H9 (cell line): ENCODE data around the gene NUP210L. TPM values are rescaled to one million over a fixed set of nuclear protein-coding genes. Genes with fewer than 3 reads are reported as not detected.

ENCODE experiments used
- DNase-seq: peaks from one replicate; pipeline ENCODE4 v3.0.0-alpha.2; 2017
- H2AFZ ChIP-seq: one replicate; pipeline ENCODE4 v1.6.1; 2013; ENCODE audit warnings: mild to moderate bottlenecking, low read length, control low read depth, moderate library complexity
- H2AK5ac ChIP-seq: 2 replicates; pipeline ENCODE4 v1.6.1; 2013; ENCODE audit warnings: low read length, control low read depth, mixed read lengths; ENCODE audit not compliant: insufficient read length
- H2BK120ac ChIP-seq: one replicate; pipeline ENCODE4 v1.6.1; 2013; ENCODE audit warnings: low read depth, mild to moderate bottlenecking, low read length, control low read depth, inconsistent platforms; ENCODE audit not compliant: poor library complexity, severe bottlenecking
- H2BK12ac ChIP-seq: 2 replicates; pipeline ENCODE4 v1.6.1; 2013; ENCODE audit warnings: low read length, control low read depth, mixed read lengths, low read depth; ENCODE audit not compliant: insufficient read length
- H2BK15ac ChIP-seq: 2 replicates; pipeline ENCODE4 v1.6.1; 2013; ENCODE audit warnings: low read depth, low read length, control low read depth
- H2BK20ac ChIP-seq: one replicate; pipeline ENCODE4 v1.6.1; 2013; ENCODE audit warnings: low read depth, mild to moderate bottlenecking, low read length, control low read depth, inconsistent platforms; ENCODE audit not compliant: poor library complexity, severe bottlenecking
- H2BK5ac ChIP-seq: 2 replicates; pipeline ENCODE4 v1.6.1; 2013; ENCODE audit warnings: low read length, control low read depth, mixed read lengths; ENCODE audit not compliant: insufficient read length
- H3K14ac ChIP-seq: 2 replicates; pipeline ENCODE4 v1.6.1; 2013; ENCODE audit warnings: low read length, control low read depth; ENCODE audit not compliant: insufficient read depth
- H3K18ac ChIP-seq: 2 replicates; pipeline ENCODE4 v1.6.1; 2013; ENCODE audit warnings: low read depth, mild to moderate bottlenecking, mixed read lengths, low read length, control low read depth; ENCODE audit not compliant: insufficient read length
- H3K23ac ChIP-seq: 2 replicates; pipeline ENCODE4 v1.6.1; 2013; ENCODE audit warnings: low read length, control low read depth, mixed read lengths, low read depth; ENCODE audit not compliant: insufficient read length
- H3K23me2 ChIP-seq: 2 replicates; pipeline ENCODE4 v1.6.1; 2013; ENCODE audit warnings: low read depth, mild to moderate bottlenecking, mixed read lengths, low read length, control low read depth; ENCODE audit not compliant: insufficient read length, poor library complexity, severe bottlenecking
- H3K27ac ChIP-seq: 2 replicates; pipeline ENCODE4 v1.5.1; 2013; ENCODE audit warnings: low read length, control low read depth, mixed read lengths, low read depth; ENCODE audit not compliant: insufficient read length
- H3K27me3 ChIP-seq: 2 replicates; pipeline ENCODE4 v1.6.1; 2013; ENCODE audit warnings: low read length, control low read depth, inconsistent platforms; ENCODE audit not compliant: insufficient read depth
- H3K4ac ChIP-seq: 2 replicates; pipeline ENCODE4 v1.6.1; 2013; ENCODE audit warnings: low read depth, mild to moderate bottlenecking, control low read depth, inconsistent platforms, low read length, moderate library complexity
- H3K4me1 ChIP-seq: 2 replicates; pipeline ENCODE4 v1.6.1; 2013; ENCODE audit warnings: low read length, control low read depth, inconsistent platforms; ENCODE audit not compliant: insufficient read depth
- H3K4me2 ChIP-seq: 2 replicates; pipeline ENCODE4 v1.6.1; 2013; ENCODE audit warnings: low read length, control low read depth, mixed read lengths; ENCODE audit not compliant: insufficient read length, insufficient read depth
- H3K56ac ChIP-seq: 2 replicates; pipeline ENCODE4 v1.6.1; 2013; ENCODE audit warnings: low read depth, mild to moderate bottlenecking, mixed read lengths, low read length, control low read depth; ENCODE audit not compliant: insufficient read length
- H3K79me1 ChIP-seq: 2 replicates; pipeline ENCODE4 v1.6.1; 2013; ENCODE audit warnings: low read depth, mild to moderate bottlenecking, moderate library complexity, low read length, control low read depth, inconsistent platforms; ENCODE audit not compliant: insufficient read depth, poor library complexity, severe bottlenecking
- H3K79me2 ChIP-seq: 2 replicates; pipeline ENCODE4 v1.6.1; 2013; ENCODE audit warnings: low read length, control low read depth, inconsistent platforms; ENCODE audit not compliant: insufficient read depth
- H3K9ac ChIP-seq: 2 replicates; pipeline ENCODE4 v1.6.1; 2013; ENCODE audit warnings: low read length, control low read depth, mixed read lengths; ENCODE audit not compliant: insufficient read length; ENCODE audit errors: extremely low read depth
- H3K9me3 ChIP-seq: one replicate; pipeline ENCODE4 v1.6.1; 2013; ENCODE audit warnings: low read depth, low read length, inconsistent platforms; ENCODE audit not compliant: control insufficient read depth
- H3T11ph ChIP-seq: one replicate; pipeline ENCODE4 v1.6.1; 2013; ENCODE audit warnings: mild to moderate bottlenecking, low read length, control low read depth, inconsistent platforms
- H4K20me1 ChIP-seq: one replicate; pipeline ENCODE4 v1.6.1; 2013; ENCODE audit not compliant: control insufficient read depth, insufficient read length, insufficient read depth
- H4K5ac ChIP-seq: 2 replicates; pipeline ENCODE4 v1.6.1; 2013; ENCODE audit warnings: low read depth, mild to moderate bottlenecking, mixed read lengths, low read length, control low read depth; ENCODE audit not compliant: insufficient read length
- H4K8ac ChIP-seq: replicated peaks from 2 replicates; pipeline ENCODE4 v1.6.1; 2013; ENCODE audit warnings: low read length, control low read depth, mixed read lengths, low read depth; ENCODE audit not compliant: insufficient read length
- H4K91ac ChIP-seq: 2 replicates; pipeline ENCODE4 v1.6.1; 2013; ENCODE audit warnings: low read depth, mild to moderate bottlenecking, moderate library complexity, mixed read lengths, low read length, control low read depth; ENCODE audit not compliant: insufficient read length
- H3K27ac Mint-ChIP-seq, 3 experiments: 2 replicates in 2 of 3; 3 replicates in 1 of 3; pipeline ENCODE4 v1.8.0; 2020 to 2021; ENCODE audit warnings: mixed read lengths in 3 of 3, mild to moderate bottlenecking in 1 of 3, moderate library complexity in 1 of 3
- H3K27me3 Mint-ChIP-seq: 2 replicates; pipeline ENCODE4 v1.8.0; 2021; ENCODE audit warnings: low read depth, mild to moderate bottlenecking, moderate library complexity, mixed read lengths
- H3K36me3 Mint-ChIP-seq, 3 experiments: 2 replicates in 2 of 3; 3 replicates in 1 of 3; pipeline ENCODE4 v1.8.0; 2020 to 2021; ENCODE audit warnings: low read depth in 3 of 3, mixed read lengths in 3 of 3; ENCODE audit not compliant: insufficient read depth in 1 of 3
- H3K4me1 Mint-ChIP-seq, 2 experiments: 2 replicates each; pipeline ENCODE4 v1.8.0; 2020; ENCODE audit warnings: mixed read lengths in 2 of 2
- H3K4me3 Mint-ChIP-seq, 2 experiments: 2 replicates in 1 of 2; 3 replicates in 1 of 2; pipeline ENCODE4 v1.8.0; 2020 to 2021; ENCODE audit warnings: mild to moderate bottlenecking in 2 of 2, mixed read lengths in 2 of 2, moderate library complexity in 1 of 2
- H3K9me3 Mint-ChIP-seq, 2 experiments: 2 replicates in 1 of 2; 3 replicates in 1 of 2; pipeline ENCODE4 v1.8.0; 2020; ENCODE audit warnings: mild to moderate bottlenecking in 2 of 2, mixed read lengths in 2 of 2, moderate library complexity in 1 of 2
- WGBS: extraction: QIAGEN DNeasy Blood & Tissue Kit; methylation state at CpG from one replicate; pipeline ENCODE4 v1.1.7; 2013; ENCODE audit warnings: missing lambda C conversion rate, low lambda C conversion rate, mixed read lengths; ENCODE audit not compliant: insufficient read length; ENCODE audit errors: extremely low coverage; 5-methylcytosine and 5-hydroxymethylcytosine counted together
- total RNA-seq: library from RNA; stranded (reverse); gene quantifications from 2 replicates; pipeline ENCODE4 v1.2.1, GENCODE V29; 2021
- TF ChIP-seq, protein P1 (sequence below): fragments of 200-600 bp; sonication (generic); conservative IDR thresholded peaks from 3 replicates; pipeline ENCODE4 v1.8.0; 2021; ENCODE audit warnings: antibody characterized with exemption, mild to moderate bottlenecking

Gene NUP210L
- total RNA-seq, 1 experiment from 2014 or later = 0.04 TPM

DNA sequence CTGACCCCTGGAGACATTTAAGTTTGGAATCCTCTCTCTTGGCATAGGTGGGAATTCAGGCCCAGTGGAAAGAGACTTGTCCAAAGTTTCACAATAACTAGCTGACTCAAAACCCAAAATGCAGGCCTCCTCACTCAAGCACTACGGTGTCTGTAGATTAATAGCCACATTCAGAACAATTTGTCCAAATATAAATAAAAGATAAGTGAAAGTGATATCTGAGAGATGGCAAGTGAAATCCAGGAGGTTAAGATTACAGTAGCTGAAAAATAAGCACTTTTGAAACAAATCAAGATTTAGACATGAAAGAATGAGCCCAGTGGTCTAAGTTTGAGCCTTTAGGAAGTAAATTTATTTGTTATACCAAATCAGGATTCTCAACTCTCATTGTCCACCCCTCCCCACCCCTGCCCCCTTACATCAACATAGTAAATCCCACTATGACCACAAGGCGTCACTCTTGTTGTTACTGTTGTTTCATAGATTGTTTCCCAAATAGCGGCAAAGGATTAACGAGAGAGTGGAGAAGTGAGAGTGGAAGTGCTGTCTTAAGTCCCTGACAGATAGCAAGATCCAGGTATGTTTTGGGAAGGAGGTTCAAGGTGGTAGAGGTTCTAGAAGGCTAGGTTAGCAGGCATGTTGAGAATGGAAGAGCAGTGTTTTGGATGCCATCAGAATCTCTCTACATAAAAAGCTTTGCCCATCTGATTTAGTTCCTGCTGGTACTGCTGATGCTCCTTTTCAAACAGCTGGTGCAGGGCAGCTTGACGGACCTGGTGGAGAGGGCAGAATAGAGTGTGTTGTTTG lies 44.1 kb upstream of the NUP210L start:
- H2BK120ac ChIP-seq = no peak overlapping the region
- H3K4me1 Mint-ChIP-seq = peaks cover 4% of the 10 kb centered on the region in 2 experiments; a peak in 3 of 4 replicates
- H3K79me2 ChIP-seq = no peaks in the 10 kb centered on the region
- peak; percentile 46 for DNase-seq
- TF ChIP-seq, protein P1, sequence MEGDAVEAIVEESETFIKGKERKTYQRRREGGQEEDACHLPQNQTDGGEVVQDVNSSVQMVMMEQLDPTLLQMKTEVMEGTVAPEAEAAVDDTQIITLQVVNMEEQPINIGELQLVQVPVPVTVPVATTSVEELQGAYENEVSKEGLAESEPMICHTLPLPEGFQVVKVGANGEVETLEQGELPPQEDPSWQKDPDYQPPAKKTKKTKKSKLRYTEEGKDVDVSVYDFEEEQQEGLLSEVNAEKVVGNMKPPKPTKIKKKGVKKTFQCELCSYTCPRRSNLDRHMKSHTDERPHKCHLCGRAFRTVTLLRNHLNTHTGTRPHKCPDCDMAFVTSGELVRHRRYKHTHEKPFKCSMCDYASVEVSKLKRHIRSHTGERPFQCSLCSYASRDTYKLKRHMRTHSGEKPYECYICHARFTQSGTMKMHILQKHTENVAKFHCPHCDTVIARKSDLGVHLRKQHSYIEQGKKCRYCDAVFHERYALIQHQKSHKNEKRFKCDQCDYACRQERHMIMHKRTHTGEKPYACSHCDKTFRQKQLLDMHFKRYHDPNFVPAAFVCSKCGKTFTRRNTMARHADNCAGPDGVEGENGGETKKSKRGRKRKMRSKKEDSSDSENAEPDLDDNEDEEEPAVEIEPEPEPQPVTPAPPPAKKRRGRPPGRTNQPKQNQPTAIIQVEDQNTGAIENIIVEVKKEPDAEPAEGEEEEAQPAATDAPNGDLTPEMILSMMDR = peak; percentile 74
- WGBS = no CpG with 5 or more reads among the region's 5 CpGs
- H2AK5ac ChIP-seq = no peak overlapping the region
- no peak overlapping the region for H3K9ac ChIP-seq
- H3K79me1 ChIP-seq = no peaks in the 10 kb centered on the region
- no peak overlapping the region for H3T11ph ChIP-seq
- H3K4ac ChIP-seq = no peak overlapping the region
- no peak overlapping the region for H4K8ac ChIP-seq
- H3K4me1 ChIP-seq = peaks cover 2% of the 10 kb centered on the region; the same call in 1 of the 2 replicates
- no peak overlapping the region for H3K23ac ChIP-seq
- H2BK15ac ChIP-seq = no peak overlapping the region
- H3K4me2 ChIP-seq = peak overlapping the region; percentile 7
- no peaks in the 10 kb centered on the region for H3K9me3 Mint-ChIP-seq
- no peaks in the 10 kb centered on the region for H4K20me1 ChIP-seq
- H3K4me3 Mint-ChIP-seq = no peak overlapping the region
- no peaks in the 10 kb centered on the region for H3K23me2 ChIP-seq
- H3K27ac ChIP-seq = no peak overlapping the region
- peak overlapping the region; percentile 85 for H2AFZ ChIP-seq
- H3K27ac Mint-ChIP-seq = 0 out of 7 replicates have a peak overlapping the region, but pooled peaks of 1 of the 3 experiments have one; percentile 0
- no peak overlapping the region for H2BK20ac ChIP-seq
- H4K5ac ChIP-seq = no peak overlapping the region
- no peak overlapping the region for H2BK5ac ChIP-seq
- no peaks in the 10 kb centered on the region; the same call in 1 of the 2 replicates for H3K27me3 ChIP-seq
- no peak overlapping the region for H3K14ac ChIP-seq
- H3K18ac ChIP-seq = no peak overlapping the region
- H3K27me3 Mint-ChIP-seq = peaks cover 3% of the 10 kb centered on the region; the same call in 1 of the 2 replicates
- H2BK12ac ChIP-seq = no peak overlapping the region
- H3K56ac ChIP-seq = no peak overlapping the region
- no peak overlapping the region for H4K91ac ChIP-seq
- H3K9me3 ChIP-seq = no peaks in the 10 kb centered on the region
- no peaks in the 10 kb centered on the region for H3K36me3 Mint-ChIP-seq
